ENCODE results near the gene RABGAP1L.
A peak's percentile ranks its signal among the peaks of the same experiment; 100 is the strongest.

The RABGAP1L gene

DNA sequence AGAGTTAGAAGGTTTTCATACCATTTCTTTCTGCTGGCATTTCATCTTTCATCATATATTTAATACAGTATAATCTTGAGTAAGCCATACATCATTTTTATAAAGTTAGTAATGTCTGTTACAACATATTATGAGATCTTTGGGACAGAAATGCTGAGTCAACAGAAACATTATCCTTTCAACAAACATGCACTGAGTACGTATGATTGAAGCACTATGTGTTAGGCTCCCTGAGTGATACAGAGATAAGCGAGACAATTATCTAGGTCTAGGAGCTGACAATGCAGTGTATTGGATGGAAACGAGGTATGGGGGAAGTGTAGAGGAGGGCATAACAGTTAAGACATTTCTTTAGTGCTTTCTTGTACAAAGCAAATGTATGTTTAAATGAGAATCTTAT is 268.7 kb downstream of the RABGAP1L start:
- Histone ChIP-seq H3K36me3 (ENCODE audit: control insufficient read depth in 2 of 2, insufficient read depth in 1 of 2, low read length in 2 of 2) (no peaks in the 10 kb centered on the region), H3K4me3 (ENCODE audit: low read depth, low read length) (no peak overlapping the region), H3K27ac (ENCODE audit: extremely low read depth, low read depth, low read length) (no peak overlapping the region), H3K4me1 (ENCODE audit: control insufficient read depth, insufficient read depth, low read length) (no peaks in the 10 kb centered on the region), H3K9me3 (ENCODE audit: control insufficient read depth, insufficient read depth, low read depth, low read length) (no peaks in the 10 kb centered on the region)
- POLR2A ChIA-PET, result no interaction called here
- CTCF ChIA-PET, result interaction anchor here (2.3 to 2.5 kb wide), 2 partner anchors 15 to 165 kb away, joined by 5 to 7 read pairs; no protein-coding TSS in a partner anchor
- TF ChIP-seq TRIM28 (IDR thresholded peaks at IDR 0.05; ENCODE audit: borderline replicate concordance, low read length), result peak; percentile 80; the same call in 1 of the 2 replicates
- TF ChIP-seq, protein P1, sequence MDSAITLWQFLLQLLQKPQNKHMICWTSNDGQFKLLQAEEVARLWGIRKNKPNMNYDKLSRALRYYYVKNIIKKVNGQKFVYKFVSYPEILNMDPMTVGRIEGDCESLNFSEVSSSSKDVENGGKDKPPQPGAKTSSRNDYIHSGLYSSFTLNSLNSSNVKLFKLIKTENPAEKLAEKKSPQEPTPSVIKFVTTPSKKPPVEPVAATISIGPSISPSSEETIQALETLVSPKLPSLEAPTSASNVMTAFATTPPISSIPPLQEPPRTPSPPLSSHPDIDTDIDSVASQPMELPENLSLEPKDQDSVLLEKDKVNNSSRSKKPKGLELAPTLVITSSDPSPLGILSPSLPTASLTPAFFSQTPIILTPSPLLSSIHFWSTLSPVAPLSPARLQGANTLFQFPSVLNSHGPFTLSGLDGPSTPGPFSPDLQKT (IDR thresholded peaks at IDR 0.05; ENCODE audit: borderline replicate concordance, low read depth, low read length), result no peak
- TF ChIP-seq ZBTB17 (tag by site-specific recombination; IDR thresholded peaks at IDR 0.05), result peak; percentile 37; the same call in 1 of the 2 replicates

DNA sequence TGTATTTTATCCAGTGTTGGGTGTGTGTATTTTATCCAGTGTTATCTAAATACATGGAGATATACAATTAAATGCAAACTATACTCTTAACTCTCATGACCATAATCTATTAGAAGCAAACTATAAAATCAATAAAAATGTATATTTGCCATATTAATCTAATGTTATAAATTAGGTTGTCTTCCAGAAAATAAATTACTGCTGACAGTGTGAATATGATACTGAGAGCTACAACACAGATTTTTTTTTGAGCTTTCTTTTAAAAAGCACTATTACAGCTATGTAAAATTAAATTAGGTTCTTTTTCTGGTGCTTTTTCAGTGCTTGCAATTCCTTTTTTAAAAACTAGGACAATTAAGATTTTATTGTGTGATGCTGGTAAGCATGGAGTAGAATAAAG is 269.4 kb downstream of the RABGAP1L start:
- no peak overlapping the region for H3K4me3 ChIP-seq (ENCODE audit: low read depth, low read length)
- no peaks in the 10 kb centered on the region for H3K9me3 ChIP-seq (ENCODE audit: control insufficient read depth, insufficient read depth, low read depth, low read length)
- H3K27ac ChIP-seq (ENCODE audit: extremely low read depth, low read depth, low read length), result no peak overlapping the region
- H3K4me1 ChIP-seq (ENCODE audit: control insufficient read depth, insufficient read depth, low read length), result no peaks in the 10 kb centered on the region
- TF ChIP-seq ZNF112 (tag by site-specific recombination; IDR thresholded peaks at IDR 0.05), result no peak
- TF ChIP-seq ZNF48 (tag by site-specific recombination; IDR thresholded peaks at IDR 0.05), result no peak
- no peak for TF ChIP-seq ZNF501 (tag by site-specific recombination; IDR thresholded peaks at IDR 0.05)
- TF ChIP-seq ZNF707 (tag by site-specific recombination; IDR thresholded peaks at IDR 0.05), result no peak
- no peak for TF ChIP-seq MYNN (tag by site-specific recombination; IDR thresholded peaks at IDR 0.05; ENCODE audit: borderline replicate concordance)
- no peak for TF ChIP-seq ZNF10 (tag by site-specific recombination; IDR thresholded peaks at IDR 0.05)
- ChIA-PET POLR2A (no interaction called here), CTCF (interaction anchor here (0.6 to 2.5 kb wide), 5 partner anchors 15 to 1603 kb away, joined by 3 to 7 read pairs (median 3); no protein-coding TSS in a partner anchor)
- H3K36me3 ChIP-seq (ENCODE audit: control insufficient read depth in 2 of 2, insufficient read depth in 1 of 2, low read length in 2 of 2), result no peaks in the 10 kb centered on the region

DNA sequence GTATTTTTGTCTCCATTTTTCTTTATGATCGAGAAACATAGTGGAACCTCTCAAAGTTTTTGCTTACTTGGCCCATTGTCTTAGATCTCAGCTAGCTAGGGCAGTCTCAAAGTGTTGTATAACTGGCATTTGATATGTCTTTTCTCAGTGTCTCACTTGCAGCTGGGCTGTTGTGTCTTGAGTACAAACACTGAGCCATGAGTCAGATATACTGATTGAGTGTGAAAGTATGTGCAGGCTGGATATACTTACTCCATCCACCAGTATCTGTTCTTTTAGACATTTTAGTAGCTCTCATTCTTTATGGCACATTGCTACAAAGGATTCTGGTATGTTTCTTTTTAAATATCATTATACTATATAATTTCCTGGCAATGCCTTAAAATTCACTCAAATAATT is 274.1 kb downstream of the RABGAP1L start:
- H3K4me1 ChIP-seq (ENCODE audit: control insufficient read depth, insufficient read depth, low read length), result no peaks in the 10 kb centered on the region
- CTCF ChIA-PET, result interaction anchor here (0.5 kb wide), 1 partner anchor 59 kb away, joined by 3 read pairs; no protein-coding TSS in a partner anchor
- H3K27ac ChIP-seq (ENCODE audit: extremely low read depth, low read depth, low read length), result no peak overlapping the region

DNA sequence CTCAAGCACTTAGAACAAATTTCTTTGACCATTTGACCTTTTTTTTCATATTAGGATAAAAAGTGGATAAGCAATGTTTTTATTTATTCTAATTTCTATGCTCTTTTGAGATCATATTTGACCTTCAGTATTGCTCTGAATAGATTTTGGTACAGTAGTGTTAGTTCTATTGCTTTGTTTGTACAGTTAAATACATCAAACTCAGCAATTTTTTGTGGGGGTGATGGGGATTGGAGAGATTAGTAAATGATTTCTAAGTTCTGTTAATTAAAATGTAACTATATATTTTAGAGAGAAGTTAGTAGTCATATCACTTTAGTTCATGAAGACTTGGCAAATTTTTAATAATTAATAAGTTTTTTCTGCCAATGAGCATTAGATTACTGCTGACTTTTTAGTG is 286.0 kb downstream of the RABGAP1L start:
- no peak overlapping the region for H3K4me3 ChIP-seq (ENCODE audit: low read depth, low read length)
- ChIA-PET CTCF (no interaction called here), POLR2A (no interaction called here)
- no peaks in the 10 kb centered on the region for H3K4me1 ChIP-seq (ENCODE audit: control insufficient read depth, insufficient read depth, low read length)
- H3K36me3 ChIP-seq (ENCODE audit: control insufficient read depth in 2 of 2, insufficient read depth in 1 of 2, low read length in 2 of 2), result no peaks in the 10 kb centered on the region
- H3K9me3 ChIP-seq (ENCODE audit: control insufficient read depth, insufficient read depth, low read depth, low read length), result no peaks in the 10 kb centered on the region
- no peak overlapping the region for H3K27ac ChIP-seq (ENCODE audit: extremely low read depth, low read depth, low read length)
- no peak for TF ChIP-seq HOXA7 (CRISPR knock-in tag; IDR thresholded peaks at IDR 0.05; ENCODE audit: borderline replicate concordance)
- TF ChIP-seq, protein P2, sequence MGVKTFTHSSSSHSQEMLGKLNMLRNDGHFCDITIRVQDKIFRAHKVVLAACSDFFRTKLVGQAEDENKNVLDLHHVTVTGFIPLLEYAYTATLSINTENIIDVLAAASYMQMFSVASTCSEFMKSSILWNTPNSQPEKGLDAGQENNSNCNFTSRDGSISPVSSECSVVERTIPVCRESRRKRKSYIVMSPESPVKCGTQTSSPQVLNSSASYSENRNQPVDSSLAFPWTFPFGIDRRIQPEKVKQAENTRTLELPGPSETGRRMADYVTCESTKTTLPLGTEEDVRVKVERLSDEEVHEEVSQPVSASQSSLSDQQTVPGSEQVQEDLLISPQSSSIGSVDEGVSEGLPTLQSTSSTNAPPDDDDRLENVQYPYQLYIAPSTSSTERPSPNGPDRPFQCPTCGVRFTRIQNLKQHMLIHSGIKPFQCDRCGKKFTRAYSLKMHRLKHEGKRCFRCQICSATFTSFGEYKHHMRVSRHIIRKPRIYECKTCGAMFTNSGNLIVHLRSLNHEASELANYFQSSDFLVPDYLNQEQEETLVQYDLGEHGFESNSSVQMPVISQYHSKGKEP (tag by site-specific recombination; IDR thresholded peaks at IDR 0.05), result no peak
- TF ChIP-seq FEZF1 (tag by site-specific recombination; IDR thresholded peaks at IDR 0.05), result no peak
- TF ChIP-seq ZFHX2 (tag by site-specific recombination; conservative IDR thresholded peaks at IDR 0.05), result no peak
- TF ChIP-seq PRDM1 (tag by site-specific recombination; IDR thresholded peaks at IDR 0.05), result no peak
- no peak for TF ChIP-seq ZNF19 (tag by site-specific recombination; IDR thresholded peaks at IDR 0.05; ENCODE audit: low read depth)
- TF ChIP-seq, protein P3, sequence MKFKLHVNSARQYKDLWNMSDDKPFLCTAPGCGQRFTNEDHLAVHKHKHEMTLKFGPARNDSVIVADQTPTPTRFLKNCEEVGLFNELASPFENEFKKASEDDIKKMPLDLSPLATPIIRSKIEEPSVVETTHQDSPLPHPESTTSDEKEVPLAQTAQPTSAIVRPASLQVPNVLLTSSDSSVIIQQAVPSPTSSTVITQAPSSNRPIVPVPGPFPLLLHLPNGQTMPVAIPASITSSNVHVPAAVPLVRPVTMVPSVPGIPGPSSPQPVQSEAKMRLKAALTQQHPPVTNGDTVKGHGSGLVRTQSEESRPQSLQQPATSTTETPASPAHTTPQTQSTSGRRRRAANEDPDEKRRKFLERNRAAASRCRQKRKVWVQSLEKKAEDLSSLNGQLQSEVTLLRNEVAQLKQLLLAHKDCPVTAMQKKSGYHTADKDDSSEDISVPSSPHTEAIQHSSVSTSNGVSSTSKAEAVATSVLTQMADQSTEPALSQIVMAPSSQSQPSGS (tag by site-specific recombination; IDR thresholded peaks at IDR 0.05; ENCODE audit: low read depth), result no peak
- TF ChIP-seq ZNF677 (tag by site-specific recombination; IDR thresholded peaks at IDR 0.05), result no peak
- TF ChIP-seq, protein P4, sequence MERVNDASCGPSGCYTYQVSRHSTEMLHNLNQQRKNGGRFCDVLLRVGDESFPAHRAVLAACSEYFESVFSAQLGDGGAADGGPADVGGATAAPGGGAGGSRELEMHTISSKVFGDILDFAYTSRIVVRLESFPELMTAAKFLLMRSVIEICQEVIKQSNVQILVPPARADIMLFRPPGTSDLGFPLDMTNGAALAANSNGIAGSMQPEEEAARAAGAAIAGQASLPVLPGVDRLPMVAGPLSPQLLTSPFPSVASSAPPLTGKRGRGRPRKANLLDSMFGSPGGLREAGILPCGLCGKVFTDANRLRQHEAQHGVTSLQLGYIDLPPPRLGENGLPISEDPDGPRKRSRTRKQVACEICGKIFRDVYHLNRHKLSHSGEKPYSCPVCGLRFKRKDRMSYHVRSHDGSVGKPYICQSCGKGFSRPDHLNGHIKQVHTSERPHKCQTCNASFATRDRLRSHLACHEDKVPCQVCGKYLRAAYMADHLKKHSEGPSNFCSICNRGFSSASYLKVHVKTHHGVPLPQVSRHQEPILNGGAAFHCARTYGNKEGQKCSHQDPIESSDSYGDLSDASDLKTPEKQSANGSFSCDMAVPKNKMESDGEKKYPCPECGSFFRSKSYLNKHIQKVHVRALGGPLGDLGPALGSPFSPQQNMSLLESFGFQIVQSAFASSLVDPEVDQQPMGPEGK (tag by site-specific recombination; IDR thresholded peaks at IDR 0.05), result no peak
- no peak for TF ChIP-seq ZSCAN23 (tag by site-specific recombination; IDR thresholded peaks at IDR 0.05)

More for the DNA sequence above, 274.1 kb downstream of the RABGAP1L start:
- H3K9me3 ChIP-seq (ENCODE audit: control insufficient read depth, insufficient read depth, low read depth, low read length), result no peaks in the 10 kb centered on the region
- POLR2A ChIA-PET, result no interaction called here
- TF ChIP-seq, protein P5, sequence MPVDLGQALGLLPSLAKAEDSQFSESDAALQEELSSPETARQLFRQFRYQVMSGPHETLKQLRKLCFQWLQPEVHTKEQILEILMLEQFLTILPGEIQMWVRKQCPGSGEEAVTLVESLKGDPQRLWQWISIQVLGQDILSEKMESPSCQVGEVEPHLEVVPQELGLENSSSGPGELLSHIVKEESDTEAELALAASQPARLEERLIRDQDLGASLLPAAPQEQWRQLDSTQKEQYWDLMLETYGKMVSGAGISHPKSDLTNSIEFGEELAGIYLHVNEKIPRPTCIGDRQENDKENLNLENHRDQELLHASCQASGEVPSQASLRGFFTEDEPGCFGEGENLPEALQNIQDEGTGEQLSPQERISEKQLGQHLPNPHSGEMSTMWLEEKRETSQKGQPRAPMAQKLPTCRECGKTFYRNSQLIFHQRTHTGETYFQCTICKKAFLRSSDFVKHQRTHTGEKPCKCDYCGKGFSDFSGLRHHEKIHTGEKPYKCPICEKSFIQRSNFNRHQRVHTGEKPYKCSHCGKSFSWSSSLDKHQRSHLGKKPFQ (tag by site-specific recombination; IDR thresholded peaks at IDR 0.05), result no peak
- TF ChIP-seq OVOL3 (tag by site-specific recombination; IDR thresholded peaks at IDR 0.05) (no peak), ZNF146 (tag by site-specific recombination; IDR thresholded peaks at IDR 0.05) (no peak)
- H3K36me3 ChIP-seq (ENCODE audit: control insufficient read depth in 2 of 2, insufficient read depth in 1 of 2, low read length in 2 of 2), result no peaks in the 10 kb centered on the region
- H3K4me3 ChIP-seq (ENCODE audit: low read depth, low read length), result no peak overlapping the region

Measured in HEK293 (cell line).